MM.1S (cell line): ENCODE data around the gene PRPF6.

Source experiments
- DNase-seq: peaks from one replicate; pipeline ENCODE4 v3.0.0-alpha.2; 2015
- H2AFZ ChIP-seq: fragments of 300-600 bp; sonication (generic); 2 replicates; pipeline ENCODE4 v1.6.0; 2016; ENCODE audit warnings: antibody characterized with exemption, low read length
- H3F3A ChIP-seq: fragments of 300-600 bp; sonication (generic); 2 replicates; pipeline ENCODE4 v1.6.1; 2016; ENCODE audit warnings: mild to moderate bottlenecking, antibody characterized with exemption, low read length, moderate library complexity, mixed read lengths; ENCODE audit not compliant: insufficient read depth
- H3K27ac ChIP-seq: fragments of 300-600 bp; sonication (generic); 2 replicates; pipeline ENCODE4 v1.5.1; 2016; ENCODE audit warnings: mild to moderate bottlenecking, low read length
- H3K27me3 ChIP-seq: fragments of 300-600 bp; sonication (generic); replicated peaks from 2 replicates; pipeline ENCODE4 v1.6.0; 2016; ENCODE audit warnings: low read length; ENCODE audit not compliant: insufficient read depth
- H3K36me3 ChIP-seq: fragments of 300-600 bp; sonication (generic); replicated peaks from 2 replicates; pipeline ENCODE4 v1.6.1; 2016; ENCODE audit warnings: mild to moderate bottlenecking, low read length, mixed read lengths; ENCODE audit not compliant: insufficient read depth
- H3K4me1 ChIP-seq: fragments of 300-600 bp; sonication (generic); 2 replicates; pipeline ENCODE4 v1.6.1; 2016; ENCODE audit warnings: low read length, mixed read lengths
- H3K4me2 ChIP-seq: fragments of 300-600 bp; sonication (generic); 2 replicates; pipeline ENCODE4 v1.6.0; 2016; ENCODE audit warnings: low read depth, low read length
- H3K4me3 ChIP-seq: fragments of 300-600 bp; sonication (generic); 2 replicates; pipeline ENCODE4 v1.5.1; 2016; ENCODE audit warnings: low read length, mixed read lengths
- H3K79me2 ChIP-seq: fragments of 300-600 bp; sonication (generic); 2 replicates; pipeline ENCODE4 v1.6.1; 2016; ENCODE audit warnings: mixed run types, low read length, mixed read lengths
- H3K9ac ChIP-seq: fragments of 300-600 bp; sonication (generic); 2 replicates; pipeline ENCODE4 v1.6.1; 2016; ENCODE audit warnings: low read length, mixed read lengths
- H3K9me2 ChIP-seq: fragments of 300-600 bp; sonication (generic); replicated peaks from 2 replicates; pipeline ENCODE4 v1.6.1; 2016; ENCODE audit warnings: mild to moderate bottlenecking, low read length, mixed read lengths; ENCODE audit not compliant: insufficient read depth
- H3K9me3 ChIP-seq: fragments of 300-600 bp; sonication (generic); replicated peaks from 2 replicates; pipeline ENCODE4 v1.6.1; 2016; ENCODE audit warnings: mild to moderate bottlenecking, low read length, mixed read lengths; ENCODE audit not compliant: insufficient read depth
- H4K20me1 ChIP-seq: fragments of 300-600 bp; sonication (generic); 2 replicates; pipeline ENCODE4 v1.6.1; 2016; ENCODE audit warnings: mild to moderate bottlenecking, low read length, moderate library complexity, mixed read lengths; ENCODE audit not compliant: insufficient read depth
- EZH2 ChIP-seq: fragments of 300-600 bp; sonication (generic); optimal IDR thresholded peaks from 2 replicates; pipeline ENCODE3; 2017; ENCODE audit warnings: low read depth, mild to moderate bottlenecking, antibody characterized with exemption, low read length, mixed read lengths
- EZH2phosphoT487 ChIP-seq: fragments of 300-600 bp; sonication (generic); IDR thresholded peaks from 2 replicates; pipeline ENCODE4 v1.6.1; 2018; ENCODE audit warnings: antibody characterized with exemption, low read length
- TF ChIP-seq, protein P1 (sequence below): fragments of 300-600 bp; sonication (generic); IDR thresholded peaks from 2 replicates; pipeline ENCODE4 v1.5.1; 2016; ENCODE audit warnings: antibody characterized with exemption, low read length, mixed read lengths

The PRPF6 gene

DNA sequence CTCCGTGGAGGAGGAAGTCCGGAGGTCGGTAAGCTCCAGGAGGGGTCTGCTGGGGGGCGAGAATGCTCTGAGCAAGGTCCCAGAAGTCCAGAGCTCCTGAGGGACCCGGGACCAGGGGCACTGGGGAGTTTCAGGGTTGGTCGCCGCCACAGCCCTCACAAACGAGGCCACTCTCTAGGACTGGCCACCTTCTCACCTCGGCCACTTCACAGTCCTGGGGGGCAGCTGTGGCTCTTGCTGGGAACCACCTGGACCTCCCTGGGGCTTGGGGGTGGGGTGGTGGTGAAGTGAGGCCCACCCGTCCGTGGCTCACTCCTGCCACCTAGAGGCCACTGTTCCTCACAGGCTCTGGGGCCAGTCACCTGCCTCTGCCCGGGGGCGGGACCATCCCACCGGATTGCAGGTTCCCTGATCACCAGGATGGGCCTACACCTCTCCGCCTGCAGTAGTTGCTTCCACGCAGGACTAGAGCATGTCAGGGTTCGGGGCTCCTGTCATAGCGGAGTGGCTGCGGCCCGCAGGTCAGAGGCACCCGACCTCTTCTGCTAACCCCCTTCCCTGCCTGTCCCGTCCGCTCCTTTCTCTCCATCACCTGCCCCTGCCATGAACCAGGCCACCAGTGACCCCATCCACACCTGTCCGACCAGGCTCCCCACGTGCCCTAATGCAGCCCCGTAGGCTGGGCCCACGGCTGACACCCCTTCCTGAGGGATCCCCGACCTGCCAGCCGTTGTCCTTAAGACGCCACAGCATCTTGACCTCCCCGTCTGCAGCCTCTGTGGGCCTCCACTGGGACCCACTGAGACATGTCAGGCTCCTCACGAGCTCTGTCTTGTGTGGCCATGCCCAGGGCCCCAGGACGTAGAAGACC lies 76.9 kb downstream of the PRPF6 start:
- Histone ChIP-seq H3K27me3 (peaks cover 47% of the 10 kb centered on the region), H3K4me3 (no peak overlapping the region), H2AFZ (0 out of 2 replicates have a peak overlapping the region, but pooled peaks have one; percentile 6), H3F3A (no peaks in the 10 kb centered on the region), H4K20me1 (no peaks in the 10 kb centered on the region), H3K4me1 (peaks cover 6% of the 10 kb centered on the region), H3K9ac (no peak overlapping the region), H3K9me3 (no peaks in the 10 kb centered on the region), H3K4me2 (peak overlapping the region; percentile 28; the same call in 1 of the 2 replicates), H3K9me2 (no peaks in the 10 kb centered on the region), H3K36me3 (no peaks in the 10 kb centered on the region), H3K27ac (no peak overlapping the region), H3K79me2 (no peaks in the 10 kb centered on the region)
- TF ChIP-seq, protein P1, sequence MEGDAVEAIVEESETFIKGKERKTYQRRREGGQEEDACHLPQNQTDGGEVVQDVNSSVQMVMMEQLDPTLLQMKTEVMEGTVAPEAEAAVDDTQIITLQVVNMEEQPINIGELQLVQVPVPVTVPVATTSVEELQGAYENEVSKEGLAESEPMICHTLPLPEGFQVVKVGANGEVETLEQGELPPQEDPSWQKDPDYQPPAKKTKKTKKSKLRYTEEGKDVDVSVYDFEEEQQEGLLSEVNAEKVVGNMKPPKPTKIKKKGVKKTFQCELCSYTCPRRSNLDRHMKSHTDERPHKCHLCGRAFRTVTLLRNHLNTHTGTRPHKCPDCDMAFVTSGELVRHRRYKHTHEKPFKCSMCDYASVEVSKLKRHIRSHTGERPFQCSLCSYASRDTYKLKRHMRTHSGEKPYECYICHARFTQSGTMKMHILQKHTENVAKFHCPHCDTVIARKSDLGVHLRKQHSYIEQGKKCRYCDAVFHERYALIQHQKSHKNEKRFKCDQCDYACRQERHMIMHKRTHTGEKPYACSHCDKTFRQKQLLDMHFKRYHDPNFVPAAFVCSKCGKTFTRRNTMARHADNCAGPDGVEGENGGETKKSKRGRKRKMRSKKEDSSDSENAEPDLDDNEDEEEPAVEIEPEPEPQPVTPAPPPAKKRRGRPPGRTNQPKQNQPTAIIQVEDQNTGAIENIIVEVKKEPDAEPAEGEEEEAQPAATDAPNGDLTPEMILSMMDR = peak; percentile 81
- TF ChIP-seq EZH2 = no peak
- DNase-seq = peak; percentile 56

GRCh38 chr20:64058536-64058935 lies 77.6 kb downstream of the PRPF6 start:
- Histone ChIP-seq H3K4me3 (no peak overlapping the region), H3K27me3 (peaks cover 40% of the 10 kb centered on the region), H3K4me1 (peaks cover 6% of the 10 kb centered on the region), H3K79me2 (no peaks in the 10 kb centered on the region), H4K20me1 (no peaks in the 10 kb centered on the region), H3K27ac (no peak overlapping the region), H3K9ac (no peak overlapping the region), H2AFZ (no peak overlapping the region), H3K4me2 (no peak overlapping the region), H3K36me3 (no peaks in the 10 kb centered on the region), H3K9me3 (no peaks in the 10 kb centered on the region), H3K9me2 (no peaks in the 10 kb centered on the region), H3F3A (no peaks in the 10 kb centered on the region)
- TF ChIP-seq, protein P1 = no peak
- TF ChIP-seq EZH2 = no peak
- TF ChIP-seq EZH2phosphoT487 = no peak
- DNase-seq = no peak

DNA sequence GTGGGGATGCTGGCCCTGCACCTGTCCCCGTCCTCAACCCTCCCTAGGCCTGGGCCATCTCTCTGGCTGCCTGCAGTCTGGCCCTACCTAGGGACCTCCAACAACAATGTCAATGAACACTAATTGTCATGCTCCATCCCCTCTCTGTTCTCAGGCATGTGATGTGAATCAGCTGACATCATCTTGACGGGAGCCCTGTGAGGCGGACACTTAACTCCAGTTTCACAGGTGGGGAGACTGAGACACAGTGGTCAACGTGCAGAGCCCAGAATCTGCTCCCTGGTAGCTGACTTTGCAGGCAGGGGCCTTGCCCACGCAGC lies 81.3 kb downstream of the PRPF6 start:
- Histone ChIP-seq H3F3A (peaks cover 11% of the 10 kb centered on the region), H3K9me2 (no peaks in the 10 kb centered on the region), H3K4me3 (peak overlapping the region; percentile 75), H3K4me1 (peaks cover 38% of the 10 kb centered on the region), H3K4me2 (peak overlapping the region; percentile 96), H3K9me3 (no peaks in the 10 kb centered on the region), H3K79me2 (no peaks in the 10 kb centered on the region), H3K36me3 (no peaks in the 10 kb centered on the region), H3K9ac (peak overlapping the region; percentile 77; the same call in 1 of the 2 replicates), H4K20me1 (no peaks in the 10 kb centered on the region), H3K27ac (no peak overlapping the region), H3K27me3 (peaks cover 17% of the 10 kb centered on the region), H2AFZ (peak overlapping the region; percentile 97)
- TF ChIP-seq EZH2phosphoT487 (no peak), EZH2 (no peak)
- TF ChIP-seq, protein P1 = no peak
- DNase-seq = no peak
